ENCODE results near the gene SKIC8.

Gene SKIC8

GRCh38 chr15:78302579-78303312 is 3.3 kb upstream of the SKIC8 start:
- in situ Hi-C loops (cut with MboI; ENCODE audit: low sequenced_read_pairs): loop anchor here (25.0 kb wide), 1 partner anchor 410 kb away; no protein-coding TSS in a partner anchor

GRCh38 chr15:78301828-78302227 is 2.4 kb upstream of the SKIC8 start:
- in situ Hi-C loops (cut with MboI; ENCODE audit: low sequenced_read_pairs): loop anchor here (25.0 kb wide), 1 partner anchor 410 kb away; no protein-coding TSS in a partner anchor

- in situ Hi-C loops (cut with MboI; ENCODE audit: low sequenced_read_pairs): loop anchor here (25.0 kb wide), 1 partner anchor 411 kb away; no protein-coding TSS in a partner anchor
Measured at GRCh38 chr15:78301326-78301725, 1.9 kb upstream of the SKIC8 start.

- in situ Hi-C loops (cut with MboI; ENCODE audit: low sequenced_read_pairs): no loop called here
Measured at GRCh38 chr15:78292219-78292618, 7.2 kb downstream of the SKIC8 start.

GRCh38 chr15:78291698-78292097 is 7.7 kb downstream of the SKIC8 start:
- in situ Hi-C loops (cut with MboI; ENCODE audit: low sequenced_read_pairs): no loop called here

- in situ Hi-C loops (cut with MboI; ENCODE audit: low sequenced_read_pairs): no loop called here
Measured at GRCh38 chr15:78291052-78291451, 8.4 kb downstream of the SKIC8 start.

GRCh38 chr15:78290222-78290621 is 9.2 kb downstream of the SKIC8 start:
- in situ Hi-C loops (cut with MboI; ENCODE audit: low sequenced_read_pairs): no loop called here

GRCh38 chr15:78284758-78285157 is 14.7 kb downstream of the SKIC8 start:
- in situ Hi-C loops (cut with MboI; ENCODE audit: low sequenced_read_pairs): no loop called here

- in situ Hi-C loops (cut with MboI; ENCODE audit: low sequenced_read_pairs): no loop called here
Measured at GRCh38 chr15:78282324-78282723, 17.1 kb downstream of the SKIC8 start.

GRCh38 chr15:78280319-78281072 is 18.9 kb downstream of the SKIC8 start:
- in situ Hi-C loops (cut with MboI; ENCODE audit: low sequenced_read_pairs): no loop called here

- in situ Hi-C loops (cut with MboI; ENCODE audit: low sequenced_read_pairs): no loop called here
Measured at GRCh38 chr15:78276064-78276943, 23.1 kb downstream of the SKIC8 start.

GRCh38 chr15:78274994-78275393 is 24.4 kb downstream of the SKIC8 start:
- in situ Hi-C loops (cut with MboI; ENCODE audit: low sequenced_read_pairs): no loop called here

GRCh38 chr15:78272776-78273175 is 26.6 kb downstream of the SKIC8 start:
- in situ Hi-C loops (cut with MboI; ENCODE audit: low sequenced_read_pairs): no loop called here

- in situ Hi-C loops (cut with MboI; ENCODE audit: low sequenced_read_pairs): no loop called here
Measured at GRCh38 chr15:78272316-78272715, 27.1 kb downstream of the SKIC8 start.

GRCh38 chr15:78266806-78267205 is 32.6 kb downstream of the SKIC8 start:
- in situ Hi-C loops (cut with MboI; ENCODE audit: low sequenced_read_pairs): no loop called here

GRCh38 chr15:78266229-78266628 is 33.2 kb downstream of the SKIC8 start:
- in situ Hi-C loops (cut with MboI; ENCODE audit: low sequenced_read_pairs): no loop called here

- in situ Hi-C loops (cut with MboI; ENCODE audit: low sequenced_read_pairs): no loop called here
Measured at GRCh38 chr15:78265752-78266224, 33.6 kb downstream of the SKIC8 start.

- in situ Hi-C loops (cut with MboI; ENCODE audit: low sequenced_read_pairs): no loop called here
Measured at GRCh38 chr15:78265137-78265460, 34.3 kb downstream of the SKIC8 start.

- in situ Hi-C loops (cut with MboI; ENCODE audit: low sequenced_read_pairs): no loop called here
Measured at GRCh38 chr15:78264304-78265136, 34.9 kb downstream of the SKIC8 start, which contains the start of gene DNAJA4. Gene DNAJA4, plus strand, starts transcription at chr15:78264562. Its CDS starts 202 bp downstream, at chr15:78264764.

GRCh38 chr15:78263907-78264303 is 35.5 kb downstream of the SKIC8 start:
- in situ Hi-C loops (cut with MboI; ENCODE audit: low sequenced_read_pairs): no loop called here

Data from HL-60/S4 (cell line).